ENCODE results near the gene MOV10.
A peak's percentile ranks its signal among the peaks of the same experiment; 100 is the strongest.
"Not testable (repeated sequence)": the region's sequence is repeated elsewhere in the genome, so short reads cannot be mapped to it uniquely, and the experiment has no call there.

The MOV10 gene

GRCh38 chr1:112674440-112674985 is at the start of gene MOV10:
MOV10 (plus strand) TSS chr1:112674659; CDS start chr1:112674913, 254 bp downstream.
- DNase-seq (ENCODE audit: low read depth in 1 of 2, low spot score in 1 of 2), result peak; percentile 15 to 27

- DNase-seq (ENCODE audit: low read depth in 1 of 2, low spot score in 1 of 2), result no peak
Observed at GRCh38 chr1:112625696-112626095, 48.8 kb upstream of the MOV10 start.

- DNase-seq (ENCODE audit: low read depth in 1 of 2, low spot score in 1 of 2), result no peak
Observed at GRCh38 chr1:112626193-112626592, 48.3 kb upstream of the MOV10 start.

GRCh38 chr1:112626887-112627286 is 47.6 kb upstream of the MOV10 start:
- no peak for DNase-seq (ENCODE audit: low read depth in 1 of 2, low spot score in 1 of 2)

GRCh38 chr1:112628516-112628915 is 45.9 kb upstream of the MOV10 start:
- DNase-seq (ENCODE audit: low read depth in 1 of 2, low spot score in 1 of 2), result no peak

GRCh38 chr1:112629256-112629655 is 45.2 kb upstream of the MOV10 start:
- no peak for DNase-seq (ENCODE audit: low read depth in 1 of 2, low spot score in 1 of 2)

GRCh38 chr1:112633628-112634027 is 40.8 kb upstream of the MOV10 start:
- DNase-seq (ENCODE audit: low read depth in 1 of 2, low spot score in 1 of 2), result no peak

- no peak for DNase-seq (ENCODE audit: low read depth in 1 of 2, low spot score in 1 of 2)
Observed at GRCh38 chr1:112634367-112634766, 40.1 kb upstream of the MOV10 start.

- DNase-seq (ENCODE audit: low read depth in 1 of 2, low spot score in 1 of 2), result no peak
Observed at GRCh38 chr1:112636056-112636455, 38.4 kb upstream of the MOV10 start.

GRCh38 chr1:112636597-112637253 is 37.7 kb upstream of the MOV10 start:
- no peak for DNase-seq (ENCODE audit: low read depth in 1 of 2, low spot score in 1 of 2)

GRCh38 chr1:112637254-112638109 is 37.0 kb upstream of the MOV10 start:
- DNase-seq (ENCODE audit: low read depth in 1 of 2, low spot score in 1 of 2), result no peak

- DNase-seq (ENCODE audit: low read depth in 1 of 2, low spot score in 1 of 2), result no peak
Observed at GRCh38 chr1:112638110-112638428, 36.4 kb upstream of the MOV10 start.

- DNase-seq (ENCODE audit: low read depth in 1 of 2, low spot score in 1 of 2), result not testable (repeated sequence)
Observed at GRCh38 chr1:112640437-112640836, 34.0 kb upstream of the MOV10 start.

GRCh38 chr1:112643080-112643479 is 31.4 kb upstream of the MOV10 start:
- DNase-seq (ENCODE audit: low read depth in 1 of 2, low spot score in 1 of 2), result no peak

- DNase-seq (ENCODE audit: low read depth in 1 of 2, low spot score in 1 of 2), result no peak
Observed at GRCh38 chr1:112646225-112646624, 28.2 kb upstream of the MOV10 start.

- DNase-seq (ENCODE audit: low read depth in 1 of 2, low spot score in 1 of 2), result no peak
Observed at GRCh38 chr1:112651205-112651604, 23.3 kb upstream of the MOV10 start.

- DNase-seq (ENCODE audit: low read depth in 1 of 2, low spot score in 1 of 2), result no peak
Observed at GRCh38 chr1:112665857-112666256, 8.6 kb upstream of the MOV10 start.

- DNase-seq (ENCODE audit: low read depth in 1 of 2, low spot score in 1 of 2), result no peak
Observed at GRCh38 chr1:112666946-112667345, 7.5 kb upstream of the MOV10 start.

GRCh38 chr1:112672009-112672408 is 2.5 kb upstream of the MOV10 start:
- DNase-seq (ENCODE audit: low read depth in 1 of 2, low spot score in 1 of 2), result no peak

- DNase-seq (ENCODE audit: low read depth in 1 of 2, low spot score in 1 of 2), result no peak
Observed at GRCh38 chr1:112672842-112673241, 1.6 kb upstream of the MOV10 start.

GRCh38 chr1:112673592-112674439 is 643 bp upstream of the MOV10 start:
- DNase-seq (ENCODE audit: low read depth in 1 of 2, low spot score in 1 of 2), result no peak

Data from activated T-helper 1 cell treated with anti-CD3 and anti-CD28 coated beads, Interleukin-2, amount 50 U/mL, for 16 hours (primary cell).